Dedifferentiated amniotic fluid mesenchymal stem cell (primary cell): Measurements from ENCODE around the gene ZDHHC19.
A peak's percentile ranks its signal among the peaks of the same experiment; 100 is the strongest.
"Not testable (repeated sequence)": the region's sequence is repeated elsewhere in the genome, so short reads cannot be mapped to it uniquely, and the experiment has no call there.

Experiments
- DNase-seq: peaks from one replicate; pipeline ENCODE4 v3.0.0-alpha.2; 2016; ENCODE audit errors: extremely low spot score

ZDHHC19 gene

GRCh38 chr3:196225086-196225485, 13.9 kb upstream of the ZDHHC19 start:
- DNase-seq, result no peak

GRCh38 chr3:196222876-196223595, 11.8 kb upstream of the ZDHHC19 start:
- no peak for DNase-seq

DNA sequence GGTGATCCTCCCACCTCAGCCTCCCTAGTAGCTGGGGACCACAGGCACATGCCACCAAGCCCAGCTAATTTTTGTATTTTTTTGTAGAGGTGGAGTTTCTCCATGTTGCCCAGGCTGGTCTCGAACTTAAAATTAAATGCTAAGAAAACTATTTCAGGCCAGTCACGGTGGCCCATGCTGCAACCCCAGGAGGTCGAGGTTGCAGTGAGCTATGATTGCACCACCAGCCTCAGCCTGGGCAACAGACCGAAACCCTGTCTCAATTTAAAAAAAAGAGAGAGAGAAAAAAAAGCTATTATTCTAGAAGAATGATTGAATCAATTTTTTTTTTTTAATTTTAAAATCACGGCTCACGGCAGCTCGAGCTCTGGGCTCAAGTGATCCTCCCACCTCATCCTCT, 9.8 kb upstream of the ZDHHC19 start:
- DNase-seq, result no peak

- no peak for DNase-seq
These were observed 9.4 kb upstream of the ZDHHC19 start for GRCh38 chr3:196220587-196220986.

DNA sequence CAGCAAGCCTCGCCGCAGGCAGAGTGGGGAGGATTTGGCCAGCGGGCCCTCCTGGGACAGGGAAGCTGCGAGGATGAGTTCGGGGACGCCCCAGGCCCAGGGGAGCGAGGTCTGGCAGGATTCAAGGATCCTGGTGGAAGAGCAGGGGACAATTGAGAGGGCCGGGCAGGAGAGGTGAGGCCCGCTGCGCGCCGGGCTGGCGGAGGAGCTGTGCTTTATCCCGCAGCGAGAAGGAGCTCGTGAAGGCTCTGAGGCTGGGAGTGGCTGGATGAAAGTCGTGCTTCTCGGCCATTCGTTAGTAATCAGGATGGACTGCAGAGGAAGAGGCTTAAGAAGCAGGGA, 8.7 kb upstream of the ZDHHC19 start:
- no peak for DNase-seq

DNA sequence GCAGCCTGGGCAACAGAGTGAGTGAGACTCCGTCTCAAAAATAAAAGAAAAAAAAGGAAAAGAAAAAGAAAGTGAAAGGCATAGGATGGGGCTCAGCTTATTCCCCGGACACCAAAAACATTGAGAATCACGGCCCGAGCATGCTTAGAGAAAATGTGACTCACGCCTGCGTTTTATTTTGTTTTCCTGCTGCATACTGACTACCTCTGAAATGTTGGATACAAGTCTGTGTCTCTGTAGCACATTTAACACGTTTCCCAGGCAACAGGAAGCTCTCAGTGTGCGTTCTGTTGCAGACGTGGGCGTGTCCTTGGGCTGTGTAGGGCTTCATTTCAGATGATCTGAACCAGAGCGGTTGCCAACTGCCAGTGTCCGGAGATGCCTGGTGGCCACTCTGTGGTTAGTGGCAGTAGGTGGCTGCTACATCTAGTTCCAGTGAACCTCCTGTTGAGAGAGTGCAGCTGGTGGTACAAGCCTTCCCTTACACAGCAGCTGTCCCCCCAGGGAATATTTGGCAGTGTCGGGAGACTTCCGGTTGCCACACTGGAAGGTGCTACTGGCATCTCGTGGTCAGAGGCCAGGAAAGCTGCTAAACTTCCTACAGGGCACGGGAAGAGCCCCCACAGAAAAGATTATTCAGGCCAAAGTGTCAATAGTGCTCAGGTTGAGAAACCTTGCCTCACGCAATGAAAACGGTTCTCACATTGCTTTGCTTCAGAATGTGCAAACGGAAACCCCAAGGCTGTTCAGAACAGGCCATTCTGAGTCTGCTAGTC, 8.2 kb upstream of the ZDHHC19 start:
- peak; percentile 83 for DNase-seq

GRCh38 chr3:196218155-196218712, 7.0 kb upstream of the ZDHHC19 start:
- no peak for DNase-seq

DNA sequence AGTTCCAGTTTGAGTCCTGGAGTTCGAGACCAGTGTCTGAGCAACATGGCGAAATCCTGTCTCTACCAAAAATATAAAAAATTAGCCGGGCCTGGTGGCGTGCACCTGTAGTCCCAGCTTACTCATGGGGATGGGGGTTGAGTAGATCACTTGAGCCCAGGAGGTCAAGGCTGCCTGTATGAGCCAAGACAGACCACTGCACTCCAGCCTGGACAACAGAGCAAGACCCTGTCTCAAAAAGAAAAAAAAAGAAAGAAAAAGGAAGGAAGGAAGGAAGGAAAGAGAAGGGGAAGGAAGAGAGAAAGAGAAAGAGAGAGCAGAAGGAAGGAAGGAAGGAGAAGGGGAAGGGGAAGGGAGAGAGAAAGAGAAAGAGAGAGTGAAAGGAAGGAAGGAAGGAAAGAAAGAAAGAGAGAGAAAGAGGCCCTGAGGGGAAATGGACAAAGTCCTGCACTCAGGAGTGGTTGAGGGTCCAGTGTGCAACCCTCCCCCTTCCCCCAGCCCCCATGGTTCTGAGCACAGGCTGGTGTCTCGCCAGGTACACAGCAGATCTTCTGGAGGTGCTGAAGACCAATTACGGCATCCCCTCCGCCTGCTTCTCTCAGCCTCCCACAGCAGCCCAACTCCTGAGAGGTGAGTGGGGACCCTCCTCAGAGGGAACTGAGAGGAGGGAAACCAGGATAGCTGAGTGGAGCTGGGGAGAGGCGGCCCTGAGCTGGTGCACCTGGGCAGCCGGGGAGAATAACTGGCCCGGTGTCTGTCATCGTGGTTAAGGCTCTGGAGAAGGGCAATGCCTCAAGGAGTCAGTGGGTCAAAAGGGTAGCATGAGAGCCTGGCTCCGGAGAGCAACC, 6.3 kb upstream of the ZDHHC19 start:
- DNase-seq, result no peak

GRCh38 chr3:196216681-196217211, 5.5 kb upstream of the ZDHHC19 start:
- DNase-seq, result no peak

GRCh38 chr3:196216089-196216564, 4.9 kb upstream of the ZDHHC19 start, which contains the start of gene SLC51A:
TSS of gene SLC51A (plus strand) at chr3:196216534. CDS start at chr3:196216713, 179 bp downstream.
- DNase-seq, result no peak

GRCh38 chr3:196215493-196216020, 4.4 kb upstream of the ZDHHC19 start:
- DNase-seq, result no peak

GRCh38 chr3:196214783-196215441, 3.7 kb upstream of the ZDHHC19 start:
- DNase-seq, result no peak

DNA sequence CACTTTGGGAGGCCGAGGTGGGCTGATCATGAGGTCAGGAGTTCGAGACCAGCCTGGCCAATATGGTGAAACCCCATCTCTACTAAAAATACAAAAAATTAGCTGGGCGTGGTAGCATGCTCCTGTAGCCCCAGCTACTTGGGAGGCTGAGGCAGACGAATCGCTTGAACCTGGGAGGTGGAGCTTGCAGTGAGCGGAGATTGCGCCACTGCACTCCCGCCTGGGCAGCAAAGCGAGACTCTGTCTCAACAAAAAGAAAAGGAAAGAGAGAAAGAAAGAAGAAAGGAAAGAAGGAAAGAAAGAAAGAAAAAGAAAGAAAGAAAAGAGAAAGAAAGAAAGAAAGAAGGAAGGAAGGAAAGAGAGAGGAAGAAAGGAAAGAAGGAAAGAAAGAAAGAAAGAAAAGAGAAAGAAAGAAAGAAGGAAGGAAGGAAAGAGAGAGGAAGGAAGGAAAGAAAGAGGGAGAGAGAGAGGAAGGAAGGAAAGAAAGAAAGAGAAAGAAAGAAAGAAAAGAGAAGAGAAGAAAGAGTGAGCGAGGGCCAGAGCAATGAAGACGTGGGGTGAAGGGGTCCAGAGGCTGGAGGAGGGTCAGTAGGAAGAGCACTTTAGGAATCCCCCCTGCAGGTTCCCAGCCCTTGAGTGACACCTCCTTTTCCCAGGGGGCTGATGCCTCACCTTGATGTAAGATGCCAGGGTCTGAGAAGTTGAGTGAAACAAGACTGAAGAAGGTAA, 1.1 kb downstream of the ZDHHC19 start:
- DNase-seq, result not testable (repeated sequence)

GRCh38 chr3:196208942-196209695, 2.1 kb downstream of the ZDHHC19 start:
- DNase-seq, result no peak

DNA sequence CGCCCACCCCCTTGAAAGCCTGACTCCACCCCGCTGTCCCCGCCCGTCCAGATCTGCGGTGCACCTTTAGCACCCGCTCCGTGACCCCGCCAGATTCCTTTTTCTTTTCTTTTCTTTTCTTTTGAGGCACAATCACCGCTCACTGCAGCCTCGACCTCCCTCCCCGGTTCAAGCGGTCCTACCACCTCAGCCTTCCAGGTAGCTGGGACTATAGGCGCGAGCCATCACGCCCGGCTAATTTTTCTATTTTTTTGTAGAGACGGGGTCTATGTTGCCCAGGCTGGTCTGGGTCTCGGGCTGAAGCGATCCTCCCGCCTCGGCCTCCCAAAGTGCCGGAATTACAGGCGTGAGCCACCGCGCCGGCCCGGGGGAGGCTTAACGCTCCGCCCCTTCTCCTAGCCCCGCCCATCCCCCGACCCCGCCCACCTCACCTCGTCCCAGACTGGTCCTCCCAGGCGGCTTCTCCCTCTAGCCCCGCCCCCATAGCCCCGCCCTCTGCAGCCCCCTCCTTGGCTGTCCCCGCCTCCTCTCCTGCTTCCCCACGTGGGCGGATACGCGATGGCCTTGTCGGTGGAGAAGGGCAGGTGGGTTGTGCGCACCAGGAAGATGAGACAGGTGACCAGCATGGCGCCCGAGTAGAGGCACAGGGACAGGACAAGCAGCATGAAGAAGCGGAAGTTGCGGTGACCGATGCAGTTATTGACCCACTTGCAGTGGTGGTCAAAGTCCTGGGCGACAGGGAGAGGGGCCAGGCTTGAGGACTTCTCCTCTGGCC, 3.2 kb downstream of the ZDHHC19 start:
- no peak for DNase-seq

- DNase-seq, result no peak
These were observed 3.9 kb downstream of the ZDHHC19 start for GRCh38 chr3:196207159-196207832.

GRCh38 chr3:196205442-196206205, 5.6 kb downstream of the ZDHHC19 start:
- DNase-seq, result not testable (repeated sequence)
